HCT116 (cell line): Measurements from ENCODE around the gene PDXK. TPM values are rescaled to one million over a fixed set of nuclear protein-coding genes. Genes with fewer than 3 reads are reported as not detected.

Experiments used
- ATAC-seq: fragments of 200-7000 bp; cut with Tn5 transposase; 2 replicates; pipeline ENCODE4 v1.9.1; 2020; ENCODE audit warnings: mild to moderate bottlenecking, moderate library complexity
- BruUV-seq: library from RNA; stranded (reverse); fragments of 400-500 nt; replicated peaks from 2 replicates; lab custom pipeline; 2021; lab: Mats Ljungman, UMichigan
- CTCF ChIA-PET: fragments of 300-600 bp; sonication (Branson Sonifier 250); formaldehyde crosslinking; loops from one replicate; lab custom pipeline; 2021; ENCODE audit warnings: antibody characterized with exemption; lab: Charles Lee
- POLR2A ChIA-PET: fragments of 300-600, 350-600 bp; sonication (Branson Sonifier 250); formaldehyde crosslinking; loops from one replicate; lab custom pipeline; 2021; ENCODE audit warnings: antibody characterized with exemption; lab: Charles Lee
- RAD21 ChIA-PET, 2 experiments: fragments of 300-600 bp; sonication (Branson Sonifier 250); formaldehyde crosslinking; loops; one replicate each; lab custom pipeline; 2023; ENCODE audit warnings: low total read pairs in 2 of 2; ENCODE audit not compliant: uncharacterized antibody in 2 of 2, unreplicated experiment in 2 of 2, low non-redundant PET in 1 of 2; lab: Charles Lee
- DNase-seq: peaks from one replicate; pipeline ENCODE4 v3.0.0-alpha.2; 2010; ENCODE audit warnings: low read depth, low spot score
- H2AFZ ChIP-seq: fragments of 200-600 bp; shearing (Covaris generic), sonication (generic); 2 replicates; pipeline ENCODE4 v1.6.1; 2017; ENCODE audit warnings: low read depth, mixed run types, mixed read lengths, antibody characterized with exemption, low read length; ENCODE audit not compliant: poor library complexity, severe bottlenecking
- H3K27ac ChIP-seq: 2 replicates; pipeline ENCODE4 v1.5.1; 2012; ENCODE audit warnings: low read depth, low read length
- H3K27me3 ChIP-seq: fragments of 200-600 bp; sonication (generic); 2 replicates; pipeline ENCODE4 v1.6.1; 2016; ENCODE audit warnings: mixed run types, low read length, mixed read lengths; ENCODE audit not compliant: insufficient read depth
- H3K36me3 ChIP-seq, 2 experiments: fragments of 200-500 bp in 1 of 2; fragments of 200-600 bp in 1 of 2; sonication (Bioruptor generic) in 1 of 2; sonication (generic) in 1 of 2; 2 replicates each; pipeline versions ENCODE4 v1.5.1 to v1.6.1; 2014 to 2016; ENCODE audit warnings: low read length in 2 of 2, inconsistent platforms in 1 of 2, mixed read lengths in 1 of 2, mixed run types in 1 of 2; ENCODE audit not compliant: insufficient read depth in 2 of 2, control insufficient read depth in 1 of 2
- H3K4me1 ChIP-seq, 2 experiments: fragments of 200-600 bp in 1 of 2; sonication (generic) in 1 of 2; 2 replicates each; pipeline versions ENCODE4 v1.5.1 to v1.6.1; 2012 to 2017; ENCODE audit warnings: low read length in 2 of 2, inconsistent platforms in 1 of 2, mild to moderate bottlenecking in 1 of 2, mixed read lengths in 1 of 2, mixed run types in 1 of 2, moderate library complexity in 1 of 2; ENCODE audit not compliant: insufficient read depth in 2 of 2, control insufficient read depth in 1 of 2
- H3K4me2 ChIP-seq: fragments of 200-600 bp; sonication (generic); 2 replicates; pipeline ENCODE4 v1.6.1; 2017; ENCODE audit warnings: mixed run types, low read length, mixed read lengths
- H3K4me3 ChIP-seq, 2 experiments: fragments of 200-600 bp in 1 of 2; sonication (generic) in 1 of 2; replicated peaks in 1 of 2; 2 replicates each; pipeline ENCODE4 v1.5.1; 2011 to 2016; ENCODE audit warnings: low read length in 2 of 2, control low read depth in 1 of 2, low read depth in 1 of 2, mild to moderate bottlenecking in 1 of 2, mixed read lengths in 1 of 2, mixed run types in 1 of 2
- H3K79me2 ChIP-seq: fragments of 200-600 bp; sonication (generic); 2 replicates; pipeline ENCODE4 v1.6.1; 2017; ENCODE audit warnings: mild to moderate bottlenecking, mixed run types, low read length, moderate library complexity, mixed read lengths; ENCODE audit not compliant: insufficient read depth
- H3K9ac ChIP-seq: fragments of 200-600 bp; sonication (generic); 2 replicates; pipeline ENCODE4 v1.6.1; 2016; ENCODE audit warnings: low read length, mixed read lengths
- H3K9me2 ChIP-seq: fragments of 200-600 bp; sonication (generic), shearing (Covaris generic); 2 replicates; pipeline ENCODE4 v1.6.1; 2017; ENCODE audit warnings: mixed run types, mild to moderate bottlenecking, moderate library complexity; ENCODE audit not compliant: insufficient read depth
- H3K9me3 ChIP-seq, 2 experiments: fragments of 200-500 bp in 1 of 2; fragments of 200-600 bp in 1 of 2; sonication (Bioruptor generic) in 1 of 2; sonication (generic) in 1 of 2; 2 replicates each; pipeline ENCODE4 v1.6.1; 2014 to 2017; ENCODE audit warnings: low read length in 2 of 2, mixed read lengths in 2 of 2, inconsistent platforms in 1 of 2, low read depth in 1 of 2, mild to moderate bottlenecking in 1 of 2, mixed run types in 1 of 2, moderate library complexity in 1 of 2; ENCODE audit not compliant: control insufficient read depth in 1 of 2, insufficient read depth in 1 of 2
- H4K20me1 ChIP-seq: fragments of 200-600 bp; sonication (generic), shearing (Covaris generic); 2 replicates; pipeline ENCODE4 v1.6.1; 2017; ENCODE audit warnings: mixed run types, mild to moderate bottlenecking, moderate library complexity; ENCODE audit not compliant: insufficient read depth
- CEBPB ChIP-seq: IDR thresholded peaks from 2 replicates; pipeline ENCODE4 v1.6.1; 2012; ENCODE audit warnings: low read depth
- EZH2 ChIP-seq: fragments of 200-600 bp; sonication (generic); IDR thresholded peaks from 2 replicates; pipeline ENCODE4 v1.6.1; 2017; ENCODE audit warnings: antibody characterized with exemption, mixed run types
- FOSL1 ChIP-seq: IDR thresholded peaks from 2 replicates; pipeline ENCODE4 v1.6.1; 2012; ENCODE audit warnings: low read depth
- POLR2AphosphoS5 ChIP-seq: IDR thresholded peaks from 2 replicates; pipeline ENCODE4 v1.6.1; 2011; ENCODE audit warnings: mild to moderate bottlenecking, low read depth, low read length, moderate library complexity
- SP1 ChIP-seq: IDR thresholded peaks from 2 replicates; pipeline ENCODE4 v1.6.1; 2012; ENCODE audit warnings: low read depth
- SRF ChIP-seq: IDR thresholded peaks from 2 replicates; pipeline ENCODE4 v1.6.1; 2012; ENCODE audit warnings: low read depth
- TCF7L2 ChIP-seq: IDR thresholded peaks from 2 replicates; pipeline ENCODE4 v1.7.0; 2011; ENCODE audit warnings: borderline replicate concordance, inconsistent platforms; ENCODE audit not compliant: insufficient read depth, insufficient read length; ENCODE audit errors: extremely low read depth
- YY1 ChIP-seq: IDR thresholded peaks from 2 replicates; pipeline ENCODE4 v1.6.1; 2011; ENCODE audit warnings: low read length, low read depth, moderate library complexity, mild to moderate bottlenecking; ENCODE audit not compliant: insufficient replicate concordance; ENCODE audit errors: extremely low read depth
- ZFX ChIP-seq: fragments of 450-650 bp; IDR thresholded peaks from 2 replicates; pipeline ENCODE4 v1.6.1; 2017
- ZNF274 ChIP-seq: fragments of 200-500 bp; sonication (Bioruptor generic); IDR thresholded peaks from 2 replicates; pipeline ENCODE4 v1.6.1; 2014; ENCODE audit warnings: mild to moderate bottlenecking, low read depth, low read length, inconsistent platforms
- intact Hi-C: fragments of 100-400 bp; cut with micrococcal nuclease; formaldehyde crosslinking; loops from 2 replicates; pipeline ENCODE4 v1.10.0; 2022
- total RNA-seq: library from RNA; stranded (reverse); gene quantifications from one replicate; pipeline ENCODE4 v1.2.1, GENCODE V29; 2021; ENCODE audit not compliant: unreplicated experiment
- TF ChIP-seq, protein P1 (sequence below): IDR thresholded peaks from 2 replicates; pipeline ENCODE4 v1.6.1; 2012; ENCODE audit warnings: low read depth
- TF ChIP-seq, protein P2 (sequence below), 3 experiments: fragments of 200-600 bp in 1 of 3; sonication (generic) in 1 of 3; IDR thresholded peaks in 2 of 3; conservative IDR thresholded peaks in 1 of 3; 2 replicates each; pipeline ENCODE4 v1.5.1; 2012 to 2017; ENCODE audit warnings: low read depth in 2 of 3, low read length in 2 of 3, antibody characterized with exemption in 1 of 3, borderline replicate concordance in 1 of 3, control low read depth in 1 of 3, mild to moderate bottlenecking in 1 of 3, mixed read lengths in 1 of 3, mixed run types in 1 of 3, moderate library complexity in 1 of 3; ENCODE audit not compliant: insufficient read depth in 1 of 3
- TF ChIP-seq, protein P3 (sequence below): IDR thresholded peaks from 2 replicates; pipeline ENCODE4 v1.6.1; 2012

The PDXK gene
- total RNA-seq, 1 experiment from 2014 or later = 127 TPM

DNA sequence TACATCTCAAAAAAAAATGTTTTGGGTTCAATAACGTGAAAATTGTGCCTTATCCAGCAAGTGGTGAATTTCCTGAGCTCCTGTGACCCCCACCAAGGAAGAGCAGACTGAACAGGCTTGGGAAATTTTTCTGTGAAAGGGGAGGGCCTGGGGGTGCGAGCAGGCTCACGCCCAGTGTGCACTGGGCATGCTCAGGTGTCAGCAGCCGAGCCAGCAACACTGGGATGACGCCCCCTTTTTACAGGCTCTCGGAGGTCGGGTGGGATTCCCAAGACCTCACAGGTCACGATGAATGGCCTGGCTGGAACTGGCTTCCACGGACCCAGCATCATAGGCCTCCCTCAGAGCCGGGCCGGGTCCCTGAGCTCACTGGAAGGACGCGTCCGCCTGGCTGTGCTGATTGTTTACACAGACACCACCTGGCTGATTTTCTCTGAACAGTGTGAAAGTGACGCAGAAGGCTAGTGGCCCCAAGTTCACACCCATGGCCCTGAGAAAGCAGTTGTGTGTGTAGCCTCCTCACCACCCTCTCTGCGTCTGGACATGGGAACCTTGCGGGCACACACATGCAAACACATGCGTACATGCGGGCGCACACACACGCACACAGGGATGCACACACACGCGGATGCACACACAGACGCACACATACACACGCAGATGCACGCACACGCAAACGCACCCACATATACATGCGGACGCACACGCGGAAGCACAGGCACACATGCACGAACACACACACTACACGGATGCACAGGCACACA is 48.0 kb downstream of the PDXK start (continued):
- TF ChIP-seq, protein P1, sequence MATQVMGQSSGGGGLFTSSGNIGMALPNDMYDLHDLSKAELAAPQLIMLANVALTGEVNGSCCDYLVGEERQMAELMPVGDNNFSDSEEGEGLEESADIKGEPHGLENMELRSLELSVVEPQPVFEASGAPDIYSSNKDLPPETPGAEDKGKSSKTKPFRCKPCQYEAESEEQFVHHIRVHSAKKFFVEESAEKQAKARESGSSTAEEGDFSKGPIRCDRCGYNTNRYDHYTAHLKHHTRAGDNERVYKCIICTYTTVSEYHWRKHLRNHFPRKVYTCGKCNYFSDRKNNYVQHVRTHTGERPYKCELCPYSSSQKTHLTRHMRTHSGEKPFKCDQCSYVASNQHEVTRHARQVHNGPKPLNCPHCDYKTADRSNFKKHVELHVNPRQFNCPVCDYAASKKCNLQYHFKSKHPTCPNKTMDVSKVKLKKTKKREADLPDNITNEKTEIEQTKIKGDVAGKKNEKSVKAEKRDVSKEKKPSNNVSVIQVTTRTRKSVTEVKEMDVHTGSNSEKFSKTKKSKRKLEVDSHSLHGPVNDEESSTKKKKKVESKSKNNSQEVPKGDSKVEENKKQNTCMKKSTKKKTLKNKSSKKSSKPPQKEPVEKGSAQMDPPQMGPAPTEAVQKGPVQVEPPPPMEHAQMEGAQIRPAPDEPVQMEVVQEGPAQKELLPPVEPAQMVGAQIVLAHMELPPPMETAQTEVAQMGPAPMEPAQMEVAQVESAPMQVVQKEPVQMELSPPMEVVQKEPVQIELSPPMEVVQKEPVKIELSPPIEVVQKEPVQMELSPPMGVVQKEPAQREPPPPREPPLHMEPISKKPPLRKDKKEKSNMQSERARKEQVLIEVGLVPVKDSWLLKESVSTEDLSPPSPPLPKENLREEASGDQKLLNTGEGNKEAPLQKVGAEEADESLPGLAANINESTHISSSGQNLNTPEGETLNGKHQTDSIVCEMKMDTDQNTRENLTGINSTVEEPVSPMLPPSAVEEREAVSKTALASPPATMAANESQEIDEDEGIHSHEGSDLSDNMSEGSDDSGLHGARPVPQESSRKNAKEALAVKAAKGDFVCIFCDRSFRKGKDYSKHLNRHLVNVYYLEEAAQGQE = no peak
- TF ChIP-seq SP1 (no peak), FOSL1 (no peak)

DNA sequence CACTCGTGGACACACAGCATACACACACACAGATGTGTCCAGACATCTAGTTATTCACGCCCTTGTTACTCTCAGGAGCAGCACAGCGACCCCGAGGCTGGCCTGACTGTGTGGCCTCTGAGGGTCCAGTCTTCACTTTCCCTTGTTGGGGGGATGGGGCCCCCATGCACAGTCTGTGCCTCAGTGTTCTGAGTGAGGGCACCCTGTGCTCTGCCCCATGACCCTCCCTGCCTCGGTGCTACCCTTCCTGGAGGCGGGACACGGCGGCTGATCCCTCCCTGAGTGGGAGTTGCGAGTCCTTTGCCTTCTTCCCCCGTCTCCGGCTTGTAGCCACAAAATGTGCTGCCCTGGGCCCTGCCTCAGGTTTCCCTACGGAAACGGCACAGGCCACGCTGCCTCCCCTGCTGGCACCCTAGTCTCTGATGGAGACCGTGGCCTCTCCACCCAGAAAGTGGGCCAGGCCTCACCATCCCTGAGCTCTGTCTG is 48.6 kb downstream of the PDXK start:
- ATAC-seq (peak; percentile 18), DNase-seq (no peak)
- POLR2A ChIA-PET = no interaction called here
- RAD21 ChIA-PET = no interaction called here
- Histone ChIP-seq H3K4me1 (peaks cover 15 to 41% of the 10 kb centered on the region in 2 experiments), H3K9me3 (no peaks in the 10 kb centered on the region), H3K4me2 (peak overlapping the region; percentile 75), H3K36me3 (peaks cover 0 to under 1% of the 10 kb centered on the region in 2 experiments; a peak in 2 of 4 replicates), H2AFZ (no peak overlapping the region), H3K27ac (peak overlapping the region; percentile 88), H3K79me2 (no peaks in the 10 kb centered on the region), H3K27me3 (no peaks in the 10 kb centered on the region), H3K9me2 (no peaks in the 10 kb centered on the region), H3K9ac (peak overlapping the region; percentile 70), H4K20me1 (no peaks in the 10 kb centered on the region), H3K4me3 (no peak overlapping the region; a peak in 1 of 4 replicates)
- intact Hi-C loops = no loop called here
- no TSS peak for BruUV-seq
- CTCF ChIA-PET = no interaction called here
- no peak for TF ChIP-seq ZNF274
- no peak for TF ChIP-seq CEBPB
- TF ChIP-seq FOSL1 = no peak
- TF ChIP-seq, protein P1 = no peak
- no peak for TF ChIP-seq EZH2
- no peak for TF ChIP-seq SRF
- no peak for TF ChIP-seq TCF7L2
- TF ChIP-seq POLR2AphosphoS5 = no peak
- no peak for TF ChIP-seq YY1
- TF ChIP-seq SP1 = no peak
- TF ChIP-seq, protein P2, sequence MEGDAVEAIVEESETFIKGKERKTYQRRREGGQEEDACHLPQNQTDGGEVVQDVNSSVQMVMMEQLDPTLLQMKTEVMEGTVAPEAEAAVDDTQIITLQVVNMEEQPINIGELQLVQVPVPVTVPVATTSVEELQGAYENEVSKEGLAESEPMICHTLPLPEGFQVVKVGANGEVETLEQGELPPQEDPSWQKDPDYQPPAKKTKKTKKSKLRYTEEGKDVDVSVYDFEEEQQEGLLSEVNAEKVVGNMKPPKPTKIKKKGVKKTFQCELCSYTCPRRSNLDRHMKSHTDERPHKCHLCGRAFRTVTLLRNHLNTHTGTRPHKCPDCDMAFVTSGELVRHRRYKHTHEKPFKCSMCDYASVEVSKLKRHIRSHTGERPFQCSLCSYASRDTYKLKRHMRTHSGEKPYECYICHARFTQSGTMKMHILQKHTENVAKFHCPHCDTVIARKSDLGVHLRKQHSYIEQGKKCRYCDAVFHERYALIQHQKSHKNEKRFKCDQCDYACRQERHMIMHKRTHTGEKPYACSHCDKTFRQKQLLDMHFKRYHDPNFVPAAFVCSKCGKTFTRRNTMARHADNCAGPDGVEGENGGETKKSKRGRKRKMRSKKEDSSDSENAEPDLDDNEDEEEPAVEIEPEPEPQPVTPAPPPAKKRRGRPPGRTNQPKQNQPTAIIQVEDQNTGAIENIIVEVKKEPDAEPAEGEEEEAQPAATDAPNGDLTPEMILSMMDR (IDR thresholded peaks at IDR 0.05 in 2 of 3, conservative IDR thresholded peaks at IDR 0.05 in 1 of 3; ENCODE audit: borderline replicate concordance in 1 of 3, insufficient read depth in 1 of 3, low read depth in 2 of 3, low read length in 2 of 3) = no peak
- TF ChIP-seq, protein P3, sequence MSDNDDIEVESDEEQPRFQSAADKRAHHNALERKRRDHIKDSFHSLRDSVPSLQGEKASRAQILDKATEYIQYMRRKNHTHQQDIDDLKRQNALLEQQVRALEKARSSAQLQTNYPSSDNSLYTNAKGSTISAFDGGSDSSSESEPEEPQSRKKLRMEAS = no peak
- no peak for TF ChIP-seq ZFX
